GM23338 (cell line): ENCODE results near the gene SMARCD2. TPM values are rescaled to one million over a fixed set of nuclear protein-coding genes. Genes with fewer than 3 reads are reported as not detected.

Source experiments
- ATAC-seq: fragments of 200-7000 bp; cut with Tn5 transposase; 3 replicates; pipeline ENCODE4 v1.9.1; 2020
- DNase-seq: peaks from one replicate; pipeline ENCODE4 v3.0.0-alpha.2; 2015; ENCODE audit warnings: low spot score
- H2AFZ ChIP-seq: fragments of 200-600 bp; sonication (generic); 2 replicates; pipeline ENCODE4 v1.8.0; 2016; ENCODE audit warnings: antibody characterized with exemption, mild to moderate bottlenecking, moderate library complexity
- H3F3A ChIP-seq: fragments of 200-600 bp; sonication (generic); replicated peaks from 2 replicates; pipeline ENCODE4 v1.8.0; 2017; ENCODE audit warnings: antibody characterized with exemption, mixed run types, low read depth
- H3K27ac ChIP-seq: fragments of 200-600 bp; sonication (generic); 2 replicates; pipeline ENCODE4 v1.6.1; 2016; ENCODE audit warnings: low read depth
- H3K27me3 ChIP-seq: fragments of 200-600 bp; sonication (generic); 2 replicates; pipeline ENCODE4 v1.8.0; 2016; ENCODE audit warnings: mild to moderate bottlenecking, mixed run types, moderate library complexity; ENCODE audit not compliant: insufficient read depth
- H3K36me3 ChIP-seq: fragments of 200-600 bp; sonication (generic); 2 replicates; pipeline ENCODE4 v1.8.0; 2016; ENCODE audit warnings: mild to moderate bottlenecking; ENCODE audit not compliant: insufficient read depth
- H3K4me1 ChIP-seq: fragments of 200-600 bp; sonication (generic); 2 replicates; pipeline ENCODE4 v1.8.0; 2016; ENCODE audit warnings: mild to moderate bottlenecking, moderate library complexity; ENCODE audit not compliant: insufficient read depth
- H3K4me2 ChIP-seq: fragments of 200-600 bp; sonication (generic); 2 replicates; pipeline ENCODE4 v1.7.1; 2017; ENCODE audit warnings: mixed run types
- H3K4me3 ChIP-seq: fragments of 200-600 bp; sonication (generic); 2 replicates; pipeline ENCODE4 v1.6.1; 2016; ENCODE audit warnings: mixed run types
- H3K79me2 ChIP-seq: fragments of 200-600 bp; sonication (generic); replicated peaks from 2 replicates; pipeline ENCODE4 v1.8.0; 2017; ENCODE audit warnings: mild to moderate bottlenecking; ENCODE audit not compliant: insufficient read depth
- H3K9me2 ChIP-seq: fragments of 200-600 bp; sonication (generic); 2 replicates; pipeline ENCODE4 v1.8.0; 2017; ENCODE audit not compliant: insufficient read depth
- H4K20me1 ChIP-seq: fragments of 200-600 bp; sonication (generic); replicated peaks from 2 replicates; pipeline ENCODE4 v1.8.0; 2017; ENCODE audit warnings: mild to moderate bottlenecking; ENCODE audit not compliant: insufficient read depth
- H3K27ac Mint-ChIP-seq: 2 replicates; pipeline ENCODE4 v1.8.0; 2020; ENCODE audit warnings: inconsistent platforms, mild to moderate bottlenecking, moderate library complexity, mixed read lengths
- H3K27me3 Mint-ChIP-seq: 3 replicates; pipeline ENCODE4 v1.8.0; 2022; ENCODE audit warnings: low read depth, mild to moderate bottlenecking, moderate library complexity, mixed read lengths, inconsistent platforms; ENCODE audit not compliant: insufficient read depth, poor library complexity
- H3K36me3 Mint-ChIP-seq: 3 replicates; pipeline ENCODE4 v1.8.0; 2021; ENCODE audit warnings: low read depth, mild to moderate bottlenecking, inconsistent platforms, moderate library complexity, mixed read lengths
- H3K4me1 Mint-ChIP-seq: 3 replicates; pipeline ENCODE4 v1.8.0; 2020; ENCODE audit warnings: mild to moderate bottlenecking, inconsistent platforms, mixed read lengths
- H3K4me3 Mint-ChIP-seq: 3 replicates; pipeline ENCODE4 v1.8.0; 2021; ENCODE audit warnings: moderate library complexity, mild to moderate bottlenecking, inconsistent platforms, mixed read lengths
- H3K9me3 Mint-ChIP-seq: 3 replicates; pipeline ENCODE4 v1.8.0; 2020; ENCODE audit warnings: moderate library complexity, mild to moderate bottlenecking, inconsistent platforms, mixed read lengths
- CREB1 ChIP-seq: fragments of 250-450 bp; sonication (Bioruptor Pico); IDR thresholded peaks from 2 replicates; pipeline ENCODE4 v1.5.0; 2020; ENCODE audit warnings: low read depth, mild to moderate bottlenecking, moderate library complexity
- CTCF ChIP-seq, 2 experiments: fragments of 200-600 bp in 1 of 2; sonication (generic) in 1 of 2; conservative IDR thresholded peaks; 2 replicates each; pipeline versions ENCODE4 v1.5.1 to v1.6.1; 2016 to 2017; ENCODE audit warnings: antibody characterized with exemption in 2 of 2, low read depth in 2 of 2, mild to moderate bottlenecking in 2 of 2, moderate library complexity in 1 of 2
- ETS1 ChIP-seq: IDR thresholded peaks from 2 replicates; pipeline ENCODE4 v1.6.1; 2016; ENCODE audit warnings: antibody characterized with exemption
- EZH2 ChIP-seq: fragments of 200-600 bp; sonication (generic); IDR thresholded peaks from one replicate; pipeline ENCODE4 v1.8.0; 2017; ENCODE audit warnings: antibody characterized with exemption, mild to moderate bottlenecking, low read depth; ENCODE audit not compliant: unreplicated experiment
- EZH2phosphoT487 ChIP-seq: fragments of 200-600 bp; sonication (generic); IDR thresholded peaks from one replicate; pipeline ENCODE4 v1.8.1; 2018; ENCODE audit warnings: antibody characterized with exemption; ENCODE audit not compliant: unreplicated experiment
- JUNB ChIP-seq: IDR thresholded peaks from one replicate; pipeline ENCODE4 v1.6.1; 2016; ENCODE audit warnings: antibody characterized with exemption; ENCODE audit not compliant: unreplicated experiment
- NANOG ChIP-seq: IDR thresholded peaks from 2 replicates; pipeline ENCODE4 v1.6.1; 2016; ENCODE audit warnings: antibody characterized with exemption, borderline replicate concordance
- POLR2AphosphoS5 ChIP-seq: IDR thresholded peaks from 2 replicates; pipeline ENCODE4 v1.6.1; 2016; ENCODE audit warnings: antibody characterized with exemption, low read depth
- REST ChIP-seq: IDR thresholded peaks from one replicate; pipeline ENCODE4 v1.6.1; 2018; ENCODE audit warnings: antibody characterized with exemption; ENCODE audit not compliant: unreplicated experiment
- STAT1 ChIP-seq: IDR thresholded peaks from one replicate; pipeline ENCODE4 v1.6.1; 2016; ENCODE audit warnings: antibody characterized with exemption; ENCODE audit not compliant: unreplicated experiment
- ZNF114 ChIP-seq: fragments of 250-450 bp; sonication (Bioruptor Pico); IDR thresholded peaks from 2 replicates; pipeline ENCODE4 v1.5.0; 2020; ENCODE audit warnings: mild to moderate bottlenecking, moderate library complexity
- ZNF331 ChIP-seq: fragments of 250-450 bp; sonication (Bioruptor Pico); IDR thresholded peaks from 2 replicates; pipeline ENCODE4 v1.5.0; 2020; ENCODE audit warnings: low read depth, mild to moderate bottlenecking, moderate library complexity
- ZNF462 ChIP-seq: fragments of 250-450 bp; sonication (Bioruptor Pico); IDR thresholded peaks from 2 replicates; pipeline ENCODE4 v1.5.0; 2020; ENCODE audit warnings: mild to moderate bottlenecking, moderate library complexity
- polyA plus RNA-seq: library from polyadenylated mRNA; unstranded; fragments of >200 nt; fragmentation: Nextera tagmentation; extraction: Ambion mirVana; gene quantifications from 2 replicates; pipeline ENCODE4 v1.2.1, GENCODE V29; 2016
- total RNA-seq: library from RNA; depleted of rRNA; stranded (reverse); fragments of >200 nt; shearing (Covaris generic); gene quantifications from 2 replicates; pipeline ENCODE4 v1.2.3, GENCODE V29; 2014

The SMARCD2 gene
- total and polyA plus RNA-seq, 2 experiments from 2014 or later = 36.4 to 133 TPM

- Histone ChIP-seq H3K4me1 (peaks cover 6% of the 10 kb centered on the region; the same call in 1 of the 2 replicates), H3K36me3 (peaks cover 71% of the 10 kb centered on the region), H3K4me3 (peak overlapping the region; percentile 84), H3K9me2 (no peaks in the 10 kb centered on the region), H3K27ac (peak overlapping the region; percentile 78), H3K79me2 (peaks cover 39% of the 10 kb centered on the region), H4K20me1 (peaks cover 42% of the 10 kb centered on the region), H3K27me3 (no peaks in the 10 kb centered on the region), H2AFZ (peak overlapping the region; percentile 33; the same call in 1 of the 2 replicates), H3F3A (peaks cover 12% of the 10 kb centered on the region), H3K4me2 (peak overlapping the region; percentile 99)
- peak; percentile 10 for ATAC-seq
- TF ChIP-seq ETS1 (no peak), NANOG (no peak), EZH2phosphoT487 (no peak), STAT1 (no peak), CREB1 (CRISPR knock-in tag) (no peak), JUNB (no peak), ZNF331 (CRISPR knock-in tag) (no peak), EZH2 (no peak), ZNF114 (CRISPR knock-in tag) (no peak), CTCF (conservative IDR thresholded peaks at IDR 0.05; ENCODE audit: low read depth in 2 of 2) (no peak), ZNF462 (no peak), REST (no peak), POLR2AphosphoS5 (no peak)
- H3K27me3 Mint-ChIP-seq = peaks cover 18% of the 10 kb centered on the region
- H3K4me3 Mint-ChIP-seq = peak overlapping the region; percentile 100
- DNase-seq = peak; percentile 56
- H3K27ac Mint-ChIP-seq = peak overlapping the region; percentile 100
- no peaks in the 10 kb centered on the region; the same call in 2 of the 3 replicates for H3K9me3 Mint-ChIP-seq
- peaks cover 98% of the 10 kb centered on the region for H3K36me3 Mint-ChIP-seq
- H3K4me1 Mint-ChIP-seq = peaks cover 20% of the 10 kb centered on the region
Measured at GRCh38 chr17:63826468-63827001, 15.9 kb downstream of the SMARCD2 start.
